Caco-2 (cell line): ENCODE results near the gene DAB2IP. TPM values are rescaled to one million over a fixed set of nuclear protein-coding genes. Genes with fewer than 3 reads are reported as not detected.

Source experiments
- BruUV-seq: library from RNA; stranded (reverse); fragments of 400-500 nt; replicated peaks from 2 replicates; lab custom pipeline; 2021; lab: Mats Ljungman, UMichigan
- CTCF ChIA-PET: fragments of 300-600 bp; sonication (Branson Sonifier 250); formaldehyde crosslinking; loops from one replicate; lab custom pipeline; 2022; ENCODE audit warnings: antibody characterized with exemption; lab: Charles Lee
- POLR2A ChIA-PET: fragments of 300-600 bp; sonication (Branson Sonifier 250); formaldehyde crosslinking; loops from one replicate; lab custom pipeline; 2022; ENCODE audit warnings: antibody characterized with exemption; lab: Charles Lee
- DNase-seq, 2 experiments: peaks; one replicate each; pipeline versions ENCODE4 v3.0.0 to v3.0.0-alpha.2; 2020 to 2022
- H3K27me3 ChIP-seq: replicated peaks from 2 replicates; pipeline ENCODE4 v1.6.0; 2011; ENCODE audit warnings: low read length; ENCODE audit not compliant: control insufficient read depth, insufficient read depth
- H3K36me3 ChIP-seq: 2 replicates; pipeline ENCODE4 v1.5.1; 2011; ENCODE audit warnings: low read length; ENCODE audit not compliant: control insufficient read depth, insufficient read depth
- H3K4me1 ChIP-seq: fragments of 250-450 bp; sonication (Bioruptor Pico); 2 replicates; pipeline ENCODE4 v1.5.1; 2020; ENCODE audit warnings: mild to moderate bottlenecking
- H3K4me3 ChIP-seq: 2 replicates; pipeline ENCODE4 v1.5.1; 2011; ENCODE audit warnings: low read depth, mild to moderate bottlenecking, control low read depth, low read length
- H3K9me3 ChIP-seq: fragments of 250-450 bp; sonication (Bioruptor Pico); 2 replicates; pipeline ENCODE4 v1.5.1; 2020; ENCODE audit warnings: mild to moderate bottlenecking, moderate library complexity
- H3K27ac Mint-ChIP-seq: one replicate; pipeline ENCODE4 v1.8.0; 2022; ENCODE audit warnings: mixed read lengths; ENCODE audit not compliant: unreplicated experiment
- H3K27me3 Mint-ChIP-seq: one replicate; pipeline ENCODE4 v1.8.0; 2022; ENCODE audit warnings: mixed read lengths; ENCODE audit not compliant: insufficient read depth, unreplicated experiment
- H3K36me3 Mint-ChIP-seq: one replicate; pipeline ENCODE4 v1.8.0; 2022; ENCODE audit warnings: mild to moderate bottlenecking, mixed read lengths; ENCODE audit not compliant: insufficient read depth, unreplicated experiment
- H3K4me1 Mint-ChIP-seq: one replicate; pipeline ENCODE4 v1.8.0; 2022; ENCODE audit warnings: low read depth, mixed read lengths; ENCODE audit not compliant: unreplicated experiment
- H3K4me3 Mint-ChIP-seq: one replicate; pipeline ENCODE4 v1.8.0; 2022; ENCODE audit warnings: mild to moderate bottlenecking, moderate library complexity, mixed read lengths; ENCODE audit not compliant: unreplicated experiment
- H3K9me3 Mint-ChIP-seq: one replicate; pipeline ENCODE4 v1.8.0; 2022; ENCODE audit warnings: mixed read lengths; ENCODE audit not compliant: unreplicated experiment
- CTCF ChIP-seq, 2 experiments: fragments of 200-600 bp in 1 of 2; IDR thresholded peaks; 1 replicate in 1 of 2; 2 replicates in 1 of 2; pipeline versions ENCODE4 v1.5.1 to v1.8.0; 2011 to 2022; ENCODE audit warnings: antibody characterized with exemption in 1 of 2, control low read depth in 1 of 2, inconsistent platforms in 1 of 2, low read depth in 1 of 2, low read length in 1 of 2, mild to moderate bottlenecking in 1 of 2, moderate library complexity in 1 of 2; ENCODE audit not compliant: insufficient read depth in 1 of 2, severe bottlenecking in 1 of 2, unreplicated experiment in 1 of 2
- intact Hi-C: fragments of 100-400 bp; cut with micrococcal nuclease; formaldehyde crosslinking; loops from one replicate; pipeline ENCODE4 v1.10.0; 2022; ENCODE audit not compliant: unreplicated experiment
- total RNA-seq: library from RNA; stranded (reverse); gene quantifications from 2 replicates; pipeline ENCODE4 v1.2.3, GENCODE V29; 2022

The DAB2IP gene
- total RNA-seq, 1 experiment from 2014 or later: 26.0 TPM

- peaks cover 22% of the 10 kb centered on the region for H3K4me1 Mint-ChIP-seq
- H3K4me3 Mint-ChIP-seq: no peak overlapping the region
- no peak overlapping the region for H3K27ac Mint-ChIP-seq
- no peak for TF ChIP-seq CTCF (IDR thresholded peaks at IDR 0.05; ENCODE audit: insufficient read depth in 1 of 2, low read depth in 1 of 2, low read length in 1 of 2, severe bottlenecking in 1 of 2, unreplicated experiment in 1 of 2)
- no TSS peak for BruUV-seq
- DNase-seq: no peak
- H3K27me3 ChIP-seq: no peaks in the 10 kb centered on the region
- intact Hi-C loops: loop anchor here (2.0 kb wide), 1 partner anchor 59 kb away; no protein-coding TSS in a partner anchor
- peaks cover 18% of the 10 kb centered on the region for H3K4me1 ChIP-seq
- H3K9me3 Mint-ChIP-seq: no peaks in the 10 kb centered on the region
- H3K36me3 Mint-ChIP-seq: no peaks in the 10 kb centered on the region
- H3K36me3 ChIP-seq: no peaks in the 10 kb centered on the region
- POLR2A ChIA-PET: no interaction called here
- H3K4me3 ChIP-seq: no peak overlapping the region
- H3K9me3 ChIP-seq: no peaks in the 10 kb centered on the region
- CTCF ChIA-PET: interaction anchor here (1.3 kb wide), 1 partner anchor 59 kb away, joined by 4 read pairs; no protein-coding TSS in a partner anchor
- no peaks in the 10 kb centered on the region for H3K27me3 Mint-ChIP-seq
These were observed 42.6 kb downstream of the DAB2IP start for GRCh38 chr9:121694001-121694400.

- H3K4me1 ChIP-seq: peaks cover 19% of the 10 kb centered on the region
- ChIA-PET POLR2A (no interaction called here), CTCF (interaction anchor here (1.3 to 2.4 kb wide), 2 partner anchors 55 to 59 kb away, joined by 4 to 17 read pairs; no protein-coding TSS in a partner anchor)
- H3K36me3 ChIP-seq: no peaks in the 10 kb centered on the region
- Mint-ChIP-seq H3K4me3 (no peak overlapping the region), H3K27ac (no peak overlapping the region), H3K27me3 (no peaks in the 10 kb centered on the region), H3K9me3 (no peaks in the 10 kb centered on the region), H3K4me1 (peaks cover 22% of the 10 kb centered on the region), H3K36me3 (no peaks in the 10 kb centered on the region)
- intact Hi-C loops: loop anchor here (2.0 kb wide), 1 partner anchor 60 kb away; no protein-coding TSS in a partner anchor
- no peak for TF ChIP-seq CTCF (IDR thresholded peaks at IDR 0.05; ENCODE audit: insufficient read depth in 1 of 2, low read depth in 1 of 2, low read length in 1 of 2, severe bottlenecking in 1 of 2, unreplicated experiment in 1 of 2)
- BruUV-seq: no TSS peak
- H3K9me3 ChIP-seq: no peaks in the 10 kb centered on the region
- DNase-seq: no peak
- no peak overlapping the region for H3K4me3 ChIP-seq
- H3K27me3 ChIP-seq: no peaks in the 10 kb centered on the region
These were observed 43.2 kb downstream of the DAB2IP start for GRCh38 chr9:121694600-121694999.

GRCh38 chr9:121696930-121697329 is 45.5 kb downstream of the DAB2IP start:
- Histone ChIP-seq H3K27me3 (no peaks in the 10 kb centered on the region), H3K4me3 (no peak overlapping the region), H3K4me1 (peaks cover 21% of the 10 kb centered on the region), H3K9me3 (no peaks in the 10 kb centered on the region), H3K36me3 (no peaks in the 10 kb centered on the region)
- H3K27ac Mint-ChIP-seq: no peak overlapping the region
- peaks cover 11% of the 10 kb centered on the region for H3K4me1 Mint-ChIP-seq
- BruUV-seq: no TSS peak
- no peaks in the 10 kb centered on the region for H3K9me3 Mint-ChIP-seq
- no peak overlapping the region for H3K4me3 Mint-ChIP-seq
- no peak for TF ChIP-seq CTCF (IDR thresholded peaks at IDR 0.05; ENCODE audit: insufficient read depth in 1 of 2, low read depth in 1 of 2, low read length in 1 of 2, severe bottlenecking in 1 of 2, unreplicated experiment in 1 of 2)
- no peaks in the 10 kb centered on the region for H3K27me3 Mint-ChIP-seq
- intact Hi-C loops: loop anchor here (5.0 kb wide), 1 partner anchor 150 kb away; no protein-coding TSS in a partner anchor
- H3K36me3 Mint-ChIP-seq: no peaks in the 10 kb centered on the region
- DNase-seq: no peak
- ChIA-PET CTCF (interaction anchor here (1.0 to 2.4 kb wide), 5 partner anchors 10 to 76 kb away, joined by 3 to 17 read pairs (median 9); no protein-coding TSS in a partner anchor), POLR2A (no interaction called here)
